MM.1S (cell line): Measurements from ENCODE around the gene INSC.

Source experiments
- DNase-seq: peaks from one replicate; pipeline ENCODE4 v3.0.0-alpha.2; 2015
- H2AFZ ChIP-seq: fragments of 300-600 bp; sonication (generic); 2 replicates; pipeline ENCODE4 v1.6.0; 2016; ENCODE audit warnings: antibody characterized with exemption, low read length
- H3F3A ChIP-seq: fragments of 300-600 bp; sonication (generic); 2 replicates; pipeline ENCODE4 v1.6.1; 2016; ENCODE audit warnings: mild to moderate bottlenecking, antibody characterized with exemption, low read length, moderate library complexity, mixed read lengths; ENCODE audit not compliant: insufficient read depth
- H3K27ac ChIP-seq: fragments of 300-600 bp; sonication (generic); 2 replicates; pipeline ENCODE4 v1.5.1; 2016; ENCODE audit warnings: mild to moderate bottlenecking, low read length
- H3K27me3 ChIP-seq: fragments of 300-600 bp; sonication (generic); replicated peaks from 2 replicates; pipeline ENCODE4 v1.6.0; 2016; ENCODE audit warnings: low read length; ENCODE audit not compliant: insufficient read depth
- H3K36me3 ChIP-seq: fragments of 300-600 bp; sonication (generic); replicated peaks from 2 replicates; pipeline ENCODE4 v1.6.1; 2016; ENCODE audit warnings: mild to moderate bottlenecking, low read length, mixed read lengths; ENCODE audit not compliant: insufficient read depth
- H3K4me1 ChIP-seq: fragments of 300-600 bp; sonication (generic); 2 replicates; pipeline ENCODE4 v1.6.1; 2016; ENCODE audit warnings: low read length, mixed read lengths
- H3K4me2 ChIP-seq: fragments of 300-600 bp; sonication (generic); 2 replicates; pipeline ENCODE4 v1.6.0; 2016; ENCODE audit warnings: low read depth, low read length
- H3K4me3 ChIP-seq: fragments of 300-600 bp; sonication (generic); 2 replicates; pipeline ENCODE4 v1.5.1; 2016; ENCODE audit warnings: low read length, mixed read lengths
- H3K79me2 ChIP-seq: fragments of 300-600 bp; sonication (generic); 2 replicates; pipeline ENCODE4 v1.6.1; 2016; ENCODE audit warnings: mixed run types, low read length, mixed read lengths
- H3K9ac ChIP-seq: fragments of 300-600 bp; sonication (generic); 2 replicates; pipeline ENCODE4 v1.6.1; 2016; ENCODE audit warnings: low read length, mixed read lengths
- H3K9me2 ChIP-seq: fragments of 300-600 bp; sonication (generic); replicated peaks from 2 replicates; pipeline ENCODE4 v1.6.1; 2016; ENCODE audit warnings: mild to moderate bottlenecking, low read length, mixed read lengths; ENCODE audit not compliant: insufficient read depth
- H3K9me3 ChIP-seq: fragments of 300-600 bp; sonication (generic); replicated peaks from 2 replicates; pipeline ENCODE4 v1.6.1; 2016; ENCODE audit warnings: mild to moderate bottlenecking, low read length, mixed read lengths; ENCODE audit not compliant: insufficient read depth
- H4K20me1 ChIP-seq: fragments of 300-600 bp; sonication (generic); 2 replicates; pipeline ENCODE4 v1.6.1; 2016; ENCODE audit warnings: mild to moderate bottlenecking, low read length, moderate library complexity, mixed read lengths; ENCODE audit not compliant: insufficient read depth
- EZH2 ChIP-seq: fragments of 300-600 bp; sonication (generic); optimal IDR thresholded peaks from 2 replicates; pipeline ENCODE3; 2017; ENCODE audit warnings: low read depth, mild to moderate bottlenecking, antibody characterized with exemption, low read length, mixed read lengths
- EZH2phosphoT487 ChIP-seq: fragments of 300-600 bp; sonication (generic); IDR thresholded peaks from 2 replicates; pipeline ENCODE4 v1.6.1; 2018; ENCODE audit warnings: antibody characterized with exemption, low read length
- TF ChIP-seq, protein P1 (sequence below): fragments of 300-600 bp; sonication (generic); IDR thresholded peaks from 2 replicates; pipeline ENCODE4 v1.5.1; 2016; ENCODE audit warnings: antibody characterized with exemption, low read length, mixed read lengths

The INSC gene

DNA sequence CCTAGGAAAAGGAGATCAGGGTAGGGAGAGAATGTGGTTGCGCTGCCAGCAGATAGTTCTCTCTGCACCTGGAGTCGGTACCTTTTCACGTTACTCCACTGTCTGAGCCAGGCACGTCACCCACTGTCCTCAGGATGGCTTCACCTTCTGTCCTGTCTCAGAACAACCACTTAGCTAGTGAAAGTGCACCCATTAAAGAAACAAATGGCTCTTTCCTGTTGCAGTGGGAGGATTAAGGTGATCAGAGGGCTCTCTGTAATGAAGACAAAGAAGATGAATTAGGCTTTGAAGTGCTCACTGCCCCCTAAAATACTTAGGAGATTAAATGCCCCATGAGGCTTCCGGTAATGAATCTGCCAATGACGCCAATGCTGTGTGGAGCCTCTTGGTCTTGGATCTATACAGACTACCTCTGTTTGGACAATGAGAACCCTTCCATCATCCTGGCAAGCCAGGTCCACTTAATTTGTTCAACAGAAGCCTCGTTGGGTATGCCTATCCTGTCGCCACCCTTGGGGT lies 113.7 kb downstream of the INSC start:
- H3K27me3 ChIP-seq, result no peaks in the 10 kb centered on the region
- no peak for DNase-seq
- H3K9me3 ChIP-seq, result no peaks in the 10 kb centered on the region

DNA sequence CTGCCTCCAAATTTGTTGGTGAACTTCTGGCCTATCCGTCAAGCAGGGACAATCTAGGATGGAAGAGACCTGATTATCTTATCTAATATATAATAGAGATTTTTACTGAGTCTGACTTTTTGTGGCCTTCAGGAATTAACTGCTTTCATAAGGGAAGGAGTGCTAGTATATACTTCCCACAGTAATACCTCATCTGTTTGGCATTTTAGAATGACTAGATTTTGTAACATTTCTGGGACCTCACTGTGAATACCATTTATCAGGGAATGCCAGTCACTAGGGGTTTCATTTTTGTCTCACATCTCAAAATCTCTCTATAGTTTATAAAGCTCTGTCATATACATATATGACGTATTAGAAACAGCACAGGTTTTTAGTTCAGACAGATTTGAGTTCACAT lies 114.3 kb downstream of the INSC start:
- no peaks in the 10 kb centered on the region for H3K79me2 ChIP-seq
- no peaks in the 10 kb centered on the region for H3K36me3 ChIP-seq
- H3K27me3 ChIP-seq, result no peaks in the 10 kb centered on the region
- H3K4me2 ChIP-seq, result no peak overlapping the region
- no peaks in the 10 kb centered on the region for H4K20me1 ChIP-seq
- no peaks in the 10 kb centered on the region for H3K4me1 ChIP-seq
- H3K27ac ChIP-seq, result no peak overlapping the region
- H2AFZ ChIP-seq, result no peak overlapping the region
- H3K9me3 ChIP-seq, result no peaks in the 10 kb centered on the region
- H3K9me2 ChIP-seq, result no peaks in the 10 kb centered on the region
- DNase-seq, result no peak
- H3K4me3 ChIP-seq, result no peak overlapping the region
- TF ChIP-seq, protein P1, sequence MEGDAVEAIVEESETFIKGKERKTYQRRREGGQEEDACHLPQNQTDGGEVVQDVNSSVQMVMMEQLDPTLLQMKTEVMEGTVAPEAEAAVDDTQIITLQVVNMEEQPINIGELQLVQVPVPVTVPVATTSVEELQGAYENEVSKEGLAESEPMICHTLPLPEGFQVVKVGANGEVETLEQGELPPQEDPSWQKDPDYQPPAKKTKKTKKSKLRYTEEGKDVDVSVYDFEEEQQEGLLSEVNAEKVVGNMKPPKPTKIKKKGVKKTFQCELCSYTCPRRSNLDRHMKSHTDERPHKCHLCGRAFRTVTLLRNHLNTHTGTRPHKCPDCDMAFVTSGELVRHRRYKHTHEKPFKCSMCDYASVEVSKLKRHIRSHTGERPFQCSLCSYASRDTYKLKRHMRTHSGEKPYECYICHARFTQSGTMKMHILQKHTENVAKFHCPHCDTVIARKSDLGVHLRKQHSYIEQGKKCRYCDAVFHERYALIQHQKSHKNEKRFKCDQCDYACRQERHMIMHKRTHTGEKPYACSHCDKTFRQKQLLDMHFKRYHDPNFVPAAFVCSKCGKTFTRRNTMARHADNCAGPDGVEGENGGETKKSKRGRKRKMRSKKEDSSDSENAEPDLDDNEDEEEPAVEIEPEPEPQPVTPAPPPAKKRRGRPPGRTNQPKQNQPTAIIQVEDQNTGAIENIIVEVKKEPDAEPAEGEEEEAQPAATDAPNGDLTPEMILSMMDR, result no peak
- no peak for TF ChIP-seq EZH2
- no peak for TF ChIP-seq EZH2phosphoT487
- no peak overlapping the region for H3K9ac ChIP-seq
- H3F3A ChIP-seq, result no peaks in the 10 kb centered on the region

More for the DNA sequence above, 113.7 kb downstream of the INSC start:
- Histone ChIP-seq H3K27ac (no peak overlapping the region), H3K4me2 (no peak overlapping the region), H3K9me2 (no peaks in the 10 kb centered on the region), H3K4me3 (no peak overlapping the region), H3K4me1 (no peaks in the 10 kb centered on the region), H2AFZ (no peak overlapping the region), H3K36me3 (no peaks in the 10 kb centered on the region), H3K9ac (no peak overlapping the region), H3K79me2 (no peaks in the 10 kb centered on the region), H3F3A (no peaks in the 10 kb centered on the region), H4K20me1 (no peaks in the 10 kb centered on the region)
- TF ChIP-seq EZH2phosphoT487 (no peak), EZH2 (no peak)
- TF ChIP-seq, protein P1, result no peak

DNA sequence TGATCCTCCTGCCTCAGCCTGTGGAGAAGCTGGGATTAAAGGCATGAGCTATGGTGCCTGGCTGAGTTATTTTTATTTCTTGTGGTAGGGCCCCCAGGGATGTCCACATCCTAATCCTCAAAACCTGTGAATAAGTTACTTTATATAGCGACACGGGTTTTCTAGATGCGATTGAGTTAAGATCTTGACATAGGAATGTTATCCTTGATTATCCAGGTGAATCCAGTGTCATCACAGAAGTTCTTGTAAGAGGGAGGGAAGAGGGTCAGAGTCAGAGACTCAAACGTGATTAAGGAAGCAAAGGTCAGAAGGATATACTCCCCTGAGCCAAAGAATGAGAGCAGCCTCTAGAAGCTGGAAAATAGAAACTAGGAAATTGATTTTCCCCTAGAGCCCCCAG lies 117.8 kb downstream of the INSC start:
- no peaks in the 10 kb centered on the region for H3K9me2 ChIP-seq
- no peak overlapping the region for H3K4me2 ChIP-seq
- no peaks in the 10 kb centered on the region for H3F3A ChIP-seq
- H3K27me3 ChIP-seq, result no peaks in the 10 kb centered on the region
- no peaks in the 10 kb centered on the region for H4K20me1 ChIP-seq
- H3K4me1 ChIP-seq, result peaks cover 8% of the 10 kb centered on the region
- H3K79me2 ChIP-seq, result no peaks in the 10 kb centered on the region
- TF ChIP-seq, protein P1, result no peak
- TF ChIP-seq EZH2 (no peak), EZH2phosphoT487 (no peak)
- H2AFZ ChIP-seq, result no peak overlapping the region
- H3K36me3 ChIP-seq, result no peaks in the 10 kb centered on the region
- DNase-seq, result no peak
- H3K9ac ChIP-seq, result no peak overlapping the region
- H3K9me3 ChIP-seq, result no peaks in the 10 kb centered on the region
- no peak overlapping the region for H3K4me3 ChIP-seq
- H3K27ac ChIP-seq, result no peak overlapping the region
